B cell (primary cell): ENCODE results near the gene NFIB. TPM values are rescaled to one million over a fixed set of nuclear protein-coding genes. Genes with fewer than 3 reads are reported as not detected.

Experiments used
- ATAC-seq: fragments of 200-7000 bp; cut with Tn5 transposase; one replicate; pipeline ENCODE4 v1.10.0; 2021; ENCODE audit warnings: low read depth, mild to moderate bottlenecking, moderate number of reproducible peaks, moderate library complexity
- CTCF ChIA-PET: fragments of 350-600 bp; sonication (Branson Sonifier 250); formaldehyde crosslinking; loops from one replicate; lab custom pipeline; 2021; ENCODE audit warnings: antibody characterized with exemption, inconsistent platforms; lab: Charles Lee
- POLR2A ChIA-PET: fragments of 350-600 bp; sonication (Branson Sonifier 250); formaldehyde crosslinking; loops from one replicate; lab custom pipeline; 2021; ENCODE audit warnings: antibody characterized with exemption; lab: Charles Lee
- DNase-seq: peaks from one replicate; pipeline ENCODE4 v3.0.0; 2013
- H2AFZ ChIP-seq: 2 replicates; pipeline ENCODE4 v1.6.1; 2012; ENCODE audit warnings: mild to moderate bottlenecking, low read depth, low read length; ENCODE audit not compliant: insufficient read depth, poor library complexity, severe bottlenecking
- H3K27ac ChIP-seq, 2 donors: 1 replicate in 1 of 2; 2 replicates in 1 of 2; pipeline ENCODE4 v1.5.1; 2012 to 2013; ENCODE audit warnings: low read length in 2 of 2, mild to moderate bottlenecking in 2 of 2, moderate library complexity in 1 of 2
- H3K27me3 ChIP-seq, 4 experiments: fragments of 200-600 bp in 1 of 4; sonication (generic) in 1 of 4; replicated peaks in 1 of 4; 1 replicate in 2 of 4; 2 replicates in 2 of 4; pipeline versions ENCODE4 v1.6.1 to v1.7.0; 2013 to 2016; ENCODE audit warnings: low read length in 3 of 4, mild to moderate bottlenecking in 2 of 4, mixed read lengths in 1 of 4, moderate library complexity in 1 of 4; ENCODE audit not compliant: insufficient read depth in 4 of 4, control insufficient read depth in 3 of 4; ENCODE audit errors: control extremely low read depth in 1 of 4
- H3K36me3 ChIP-seq, 2 experiments: replicated peaks in 1 of 2; 1 replicate in 1 of 2; 2 replicates in 1 of 2; pipeline versions ENCODE4 v1.6.1 to v1.7.1; 2013; ENCODE audit warnings: low read length in 1 of 2; ENCODE audit not compliant: insufficient read depth in 2 of 2, control insufficient read depth in 1 of 2; ENCODE audit errors: control extremely low read depth in 1 of 2, extremely low read depth in 1 of 2
- H3K4me1 ChIP-seq, 2 donors: fragments of 200-600 bp in 1 of 2; sonication (generic) in 1 of 2; 1 replicate in 1 of 2; 2 replicates in 1 of 2; pipeline versions ENCODE4 v1.5.1 to v1.6.1; 2013 to 2017; ENCODE audit warnings: low read length in 2 of 2; ENCODE audit not compliant: control insufficient read depth in 2 of 2, insufficient read depth in 2 of 2
- H3K4me2 ChIP-seq: replicated peaks from 2 replicates; pipeline ENCODE3; 2012; ENCODE audit warnings: mild to moderate bottlenecking, low read depth, low read length; ENCODE audit not compliant: poor library complexity, severe bottlenecking
- H3K4me3 ChIP-seq, 5 experiments: fragments of 200-600 bp in 1 of 5; sonication (generic) in 1 of 5; 1 replicate in 3 of 5; 2 replicates in 2 of 5; pipeline versions ENCODE4 v1.5.1 to v1.7.0; 2011 to 2016; ENCODE audit warnings: low read length in 4 of 5, mild to moderate bottlenecking in 4 of 5, low read depth in 2 of 5, control low read depth in 1 of 5, moderate library complexity in 1 of 5; ENCODE audit not compliant: insufficient read depth in 1 of 5; ENCODE audit errors: control extremely low read depth in 1 of 5, extremely low read depth in 1 of 5
- H3K79me2 ChIP-seq: fragments of 200-600 bp; sonication (generic); one replicate; pipeline ENCODE4 v1.6.0; 2016; ENCODE audit warnings: low read length; ENCODE audit not compliant: control insufficient read depth, insufficient read depth
- H3K9ac ChIP-seq: fragments of 200-600 bp; sonication (generic); 2 replicates; pipeline ENCODE4 v1.6.1; 2017; ENCODE audit warnings: mild to moderate bottlenecking, low read length, moderate library complexity
- H3K9me3 ChIP-seq, 3 donors: one replicate each; pipeline versions ENCODE4 v1.6.1 to v1.7.1; 2013; ENCODE audit warnings: low read length in 2 of 3; ENCODE audit not compliant: control insufficient read depth in 2 of 3, insufficient read depth in 1 of 3; ENCODE audit errors: control extremely low read depth in 1 of 3
- H4K20me1 ChIP-seq: 2 replicates; pipeline ENCODE4 v1.6.0; 2012; ENCODE audit warnings: mild to moderate bottlenecking, low read length; ENCODE audit not compliant: insufficient read depth, control insufficient read depth, poor library complexity, severe bottlenecking
- H3K27ac Mint-ChIP-seq: one replicate; pipeline ENCODE4 v1.8.0; 2021; ENCODE audit warnings: mixed read lengths
- H3K27me3 Mint-ChIP-seq: one replicate; pipeline ENCODE4 v1.8.0; 2021; ENCODE audit warnings: mixed read lengths
- H3K4me1 Mint-ChIP-seq: one replicate; pipeline ENCODE4 v1.8.0; 2021; ENCODE audit warnings: mixed read lengths
- H3K4me3 Mint-ChIP-seq: one replicate; pipeline ENCODE4 v1.8.0; 2021; ENCODE audit warnings: mixed read lengths
- H3K9me3 Mint-ChIP-seq: one replicate; pipeline ENCODE4 v1.8.0; 2022; ENCODE audit warnings: mixed read lengths; ENCODE audit not compliant: insufficient read depth
- EZH2 ChIP-seq: IDR thresholded peaks from 2 replicates; pipeline ENCODE4 v1.6.1; 2012; ENCODE audit warnings: borderline replicate concordance, low read depth, mild to moderate bottlenecking, moderate library complexity, low read length; ENCODE audit not compliant: insufficient read depth, poor library complexity, severe bottlenecking
- WGBS: methylation state at CpG from one replicate; pipeline ENCODE4 v1.1.5; 2013; ENCODE audit warnings: missing lambda C conversion rate; ENCODE audit not compliant: insufficient coverage; 5-methylcytosine and 5-hydroxymethylcytosine counted together
- intact Hi-C: fragments of 100-400 bp; cut with micrococcal nuclease; formaldehyde crosslinking; loops from one replicate; pipeline ENCODE4 v1.10.0; 2022
- polyA plus RNA-seq: library from polyadenylated mRNA; depleted of rRNA; stranded (reverse); fragments of >200 nt; gene quantifications from 2 replicates; pipeline ENCODE4 v1.2.3, GENCODE V29; 2012
- total RNA-seq, 2 donors: library from RNA; stranded (reverse); fragments of 120-200 nt in 1 of 2; gene quantifications; 1 replicate in 1 of 2; 2 replicates in 1 of 2; pipeline versions ENCODE4 v1.2.3 to v1.2.4, GENCODE V29; 2013 to 2022
- TF ChIP-seq, protein P1 (sequence below): fragments of 200-600 bp; IDR thresholded peaks from one replicate; pipeline ENCODE4 v1.8.0; 2022; ENCODE audit warnings: antibody characterized with exemption, mild to moderate bottlenecking

NFIB gene
- total and polyA plus RNA-seq, 2 donors (not counting 1 experiment from before 2014, with no cell fraction given) = not detected

- Histone ChIP-seq H3K9ac (no peak overlapping the region), H3K4me1 (no peaks in the 10 kb centered on the region), H4K20me1 (no peaks in the 10 kb centered on the region), H3K27ac (no peak overlapping the region), H3K79me2 (no peaks in the 10 kb centered on the region), H3K4me2 (no peak overlapping the region), H3K4me3 (no peak overlapping the region), H3K36me3 (no peaks in the 10 kb centered on the region), H2AFZ (no peak overlapping the region), H3K9me3 (no peaks in the 10 kb centered on the region), H3K27me3 (no peaks in the 10 kb centered on the region)
- ATAC-seq (no peak), DNase-seq (no peak)
- no peaks in the 10 kb centered on the region for H3K4me1 Mint-ChIP-seq
- no peak for TF ChIP-seq EZH2
- TF ChIP-seq, protein P1, sequence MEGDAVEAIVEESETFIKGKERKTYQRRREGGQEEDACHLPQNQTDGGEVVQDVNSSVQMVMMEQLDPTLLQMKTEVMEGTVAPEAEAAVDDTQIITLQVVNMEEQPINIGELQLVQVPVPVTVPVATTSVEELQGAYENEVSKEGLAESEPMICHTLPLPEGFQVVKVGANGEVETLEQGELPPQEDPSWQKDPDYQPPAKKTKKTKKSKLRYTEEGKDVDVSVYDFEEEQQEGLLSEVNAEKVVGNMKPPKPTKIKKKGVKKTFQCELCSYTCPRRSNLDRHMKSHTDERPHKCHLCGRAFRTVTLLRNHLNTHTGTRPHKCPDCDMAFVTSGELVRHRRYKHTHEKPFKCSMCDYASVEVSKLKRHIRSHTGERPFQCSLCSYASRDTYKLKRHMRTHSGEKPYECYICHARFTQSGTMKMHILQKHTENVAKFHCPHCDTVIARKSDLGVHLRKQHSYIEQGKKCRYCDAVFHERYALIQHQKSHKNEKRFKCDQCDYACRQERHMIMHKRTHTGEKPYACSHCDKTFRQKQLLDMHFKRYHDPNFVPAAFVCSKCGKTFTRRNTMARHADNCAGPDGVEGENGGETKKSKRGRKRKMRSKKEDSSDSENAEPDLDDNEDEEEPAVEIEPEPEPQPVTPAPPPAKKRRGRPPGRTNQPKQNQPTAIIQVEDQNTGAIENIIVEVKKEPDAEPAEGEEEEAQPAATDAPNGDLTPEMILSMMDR = no peak
- no peaks in the 10 kb centered on the region for H3K27me3 Mint-ChIP-seq
- no peak overlapping the region for H3K27ac Mint-ChIP-seq
- WGBS = no CpG with 5 or more reads among the region's 2 CpGs
- intact Hi-C loops = no loop called here
- no peaks in the 10 kb centered on the region for H3K9me3 Mint-ChIP-seq
- POLR2A ChIA-PET = no interaction called here
- CTCF ChIA-PET = no interaction called here
- no peak overlapping the region for H3K4me3 Mint-ChIP-seq
Measured at GRCh38 chr9:14188011-14188410, 125.9 kb downstream of the NFIB start.

- Mint-ChIP-seq H3K9me3 (no peaks in the 10 kb centered on the region), H3K4me1 (no peaks in the 10 kb centered on the region), H3K27ac (no peak overlapping the region), H3K4me3 (no peak overlapping the region), H3K27me3 (no peaks in the 10 kb centered on the region)
- Histone ChIP-seq H2AFZ (no peak overlapping the region), H4K20me1 (no peaks in the 10 kb centered on the region), H3K4me2 (no peak overlapping the region), H3K27me3 (no peaks in the 10 kb centered on the region), H3K4me3 (no peak overlapping the region), H3K9me3 (no peaks in the 10 kb centered on the region), H3K9ac (no peak overlapping the region), H3K36me3 (no peaks in the 10 kb centered on the region), H3K4me1 (no peaks in the 10 kb centered on the region), H3K79me2 (no peaks in the 10 kb centered on the region), H3K27ac (no peak overlapping the region)
- TF ChIP-seq, protein P1 = no peak
- no peak for TF ChIP-seq EZH2
- ChIA-PET CTCF (no interaction called here), POLR2A (no interaction called here)
- no CpG with 5 or more reads among the region's 1 CpG for WGBS
- no peak for ATAC-seq
- intact Hi-C loops = no loop called here
- DNase-seq = no peak
Measured at GRCh38 chr9:14186096-14186495, 127.8 kb downstream of the NFIB start.
